Tibial nerve (tissue), 4 donors: ENCODE measurements around the gene SH2D5.

Experiments used
- CTCF ChIP-seq, 5 experiments: fragments of 200-600 bp in 3 of 5; fragments of 450-650 bp in 2 of 5; sonication (generic) in 3 of 5; IDR thresholded peaks; one replicate each; pipeline ENCODE4 v1.5.1; 2016 to 2019; ENCODE audit warnings: antibody characterized with exemption in 5 of 5, mild to moderate bottlenecking in 3 of 5, moderate library complexity in 2 of 5
- EP300 ChIP-seq, 2 donors: sonication (generic); formaldehyde crosslinking; IDR thresholded peaks; one replicate each; pipeline ENCODE4 v1.6.1; 2017; ENCODE audit warnings: antibody characterized with exemption in 2 of 2, mild to moderate bottlenecking in 1 of 2
- POLR2A ChIP-seq, 2 donors: fragments of 450-650 bp; IDR thresholded peaks; one replicate each; pipeline ENCODE4 v1.6.1; 2017; ENCODE audit warnings: antibody characterized with exemption in 2 of 2, mild to moderate bottlenecking in 2 of 2, moderate library complexity in 2 of 2

DNA sequence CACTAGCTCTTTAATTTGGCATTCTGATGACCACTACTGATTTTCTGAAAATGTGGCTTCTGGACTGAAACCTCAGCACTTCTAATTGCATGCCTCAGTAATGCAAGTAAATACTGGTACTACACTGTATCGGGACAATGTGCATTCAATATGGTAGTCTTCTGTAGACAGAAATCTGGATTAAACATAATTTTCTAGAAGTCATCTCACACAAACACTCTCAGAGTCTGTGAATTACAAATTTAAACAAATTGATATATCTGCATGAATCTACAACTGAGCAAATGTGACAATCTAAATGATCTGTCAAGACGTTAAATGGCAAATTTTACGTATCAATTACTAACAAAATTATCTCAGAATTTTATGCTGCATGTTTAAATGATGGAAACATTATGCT is 30.9 kb upstream of the SH2D5 start:
- TF ChIP-seq POLR2A (IDR thresholded peaks at IDR 0.05) (no peak), CTCF (IDR thresholded peaks at IDR 0.05) (no peak), EP300 (IDR thresholded peaks at IDR 0.05) (no peak)
